Colonic mucosa (tissue), 4 donors: ENCODE results near the gene AKAP6. TPM values are rescaled to one million over a fixed set of nuclear protein-coding genes. Genes with fewer than 3 reads are reported as not detected.

ENCODE experiments used
- DNase-seq: peaks from one replicate; pipeline ENCODE4 v3.0.0-alpha.2; 2020
- H3K27ac ChIP-seq: fragments of 200-600 bp; one replicate; pipeline ENCODE4 v1.8.0; 2021
- H3K27me3 ChIP-seq: fragments of 200-600 bp; one replicate; pipeline ENCODE4 v1.8.0; 2021
- H3K36me3 ChIP-seq: fragments of 200-600 bp; one replicate; pipeline ENCODE4 v1.8.0; 2021
- H3K4me1 ChIP-seq: fragments of 200-600 bp; one replicate; pipeline ENCODE4 v1.8.0; 2021; ENCODE audit warnings: mild to moderate bottlenecking
- H3K4me3 ChIP-seq: fragments of 200-600 bp; one replicate; pipeline ENCODE4 v1.8.0; 2021
- H3K9ac ChIP-seq, 2 donors: one replicate each; pipeline ENCODE4 v1.7.0; 2013; ENCODE audit warnings: control low read depth in 2 of 2, low read depth in 2 of 2, low read length in 2 of 2
- H3K9me3 ChIP-seq: fragments of 200-600 bp; one replicate; pipeline ENCODE4 v1.8.0; 2021
- CTCF ChIP-seq: fragments of 200-600 bp; IDR thresholded peaks from one replicate; pipeline ENCODE4 v1.8.0; 2022; ENCODE audit warnings: antibody characterized with exemption, mild to moderate bottlenecking
- intact Hi-C: fragments of 100-400 bp; cut with DNase I; formaldehyde crosslinking; loops from one replicate; pipeline ENCODE4 v1.14.1; 2022
- total RNA-seq, 2 donors: library from RNA; stranded (reverse); fragmentation: NEBNext Ultra II Directional in 1 of 2; extraction: Animal tissue kit (Norgen Biotek cat#: 25700) in 1 of 2; gene quantifications; one replicate each; pipeline ENCODE4 v1.2.1, GENCODE V29; 2021
- donor health status: healthy.
- donor health status: DM: no; HTN: no; CAD: no.
- donor health status: DM: no; HTN: no; CAD: no.

Gene AKAP6
- total RNA-seq, 2 donors from 2014 or later = 1.3 to 10.3 TPM

GRCh38 chr14:32407130-32407529 is 78.0 kb downstream of the AKAP6 start:
- H3K4me1 ChIP-seq = no peaks in the 10 kb centered on the region
- no peak for DNase-seq
- H3K27me3 ChIP-seq = no peaks in the 10 kb centered on the region
- no peaks in the 10 kb centered on the region for H3K9me3 ChIP-seq
- H3K27ac ChIP-seq = no peak overlapping the region
- no peak overlapping the region for H3K9ac ChIP-seq
- H3K36me3 ChIP-seq = no peaks in the 10 kb centered on the region
- H3K4me3 ChIP-seq = no peak overlapping the region
- TF ChIP-seq CTCF = no peak
- intact Hi-C loops = no loop called here

GRCh38 chr14:32408018-32408417 is 78.9 kb downstream of the AKAP6 start:
- no peak for TF ChIP-seq CTCF
- intact Hi-C loops = no loop called here
- no peak for DNase-seq

GRCh38 chr14:32412103-32412502 is 83.0 kb downstream of the AKAP6 start:
- DNase-seq = no peak
- Histone ChIP-seq H3K27me3 (no peaks in the 10 kb centered on the region), H3K9me3 (no peaks in the 10 kb centered on the region), H3K36me3 (no peaks in the 10 kb centered on the region), H3K9ac (no peak overlapping the region), H3K27ac (no peak overlapping the region), H3K4me3 (no peak overlapping the region), H3K4me1 (no peaks in the 10 kb centered on the region)
- intact Hi-C loops = no loop called here
- no peak for TF ChIP-seq CTCF

More at GRCh38 chr14:32408018-32408417, 78.9 kb downstream of the AKAP6 start:
- H3K4me3 ChIP-seq = no peak overlapping the region
- H3K27me3 ChIP-seq = no peaks in the 10 kb centered on the region
- H3K27ac ChIP-seq = no peak overlapping the region
- H3K9ac ChIP-seq = no peak overlapping the region
- no peaks in the 10 kb centered on the region for H3K9me3 ChIP-seq
- no peaks in the 10 kb centered on the region for H3K36me3 ChIP-seq
- H3K4me1 ChIP-seq = no peaks in the 10 kb centered on the region

- Histone ChIP-seq H3K27ac (no peak overlapping the region), H3K36me3 (no peaks in the 10 kb centered on the region), H3K4me3 (no peak overlapping the region), H3K4me1 (no peaks in the 10 kb centered on the region), H3K9ac (no peak overlapping the region), H3K9me3 (no peaks in the 10 kb centered on the region), H3K27me3 (no peaks in the 10 kb centered on the region)
- TF ChIP-seq CTCF = no peak
- intact Hi-C loops = no loop called here
- no peak for DNase-seq
Observed at GRCh38 chr14:32412532-32412931, 83.4 kb downstream of the AKAP6 start.

- no peak overlapping the region for H3K4me3 ChIP-seq
- H3K36me3 ChIP-seq = no peaks in the 10 kb centered on the region
- intact Hi-C loops = no loop called here
- H3K9ac ChIP-seq = no peak overlapping the region
- H3K27ac ChIP-seq = no peak overlapping the region
- no peak for TF ChIP-seq CTCF
- no peaks in the 10 kb centered on the region for H3K4me1 ChIP-seq
- no peak for DNase-seq
- no peaks in the 10 kb centered on the region for H3K27me3 ChIP-seq
- H3K9me3 ChIP-seq = no peaks in the 10 kb centered on the region
Observed at GRCh38 chr14:32413967-32414640, 85.0 kb downstream of the AKAP6 start.
